Peyer's patch (tissue), 4 donors: ENCODE data around the gene SEPHS2.

ENCODE experiments used
- POLR2A ChIP-seq, 2 donors: fragments of 450-650 bp; IDR thresholded peaks; one replicate each; pipeline ENCODE4 v1.5.1; 2017; ENCODE audit warnings: antibody characterized with exemption in 2 of 2, mild to moderate bottlenecking in 2 of 2, moderate library complexity in 2 of 2
- TF ChIP-seq, protein P1 (sequence below), 6 experiments: fragments of 450-650 bp in 4 of 6; fragments of 200-600 bp in 2 of 6; sonication (generic) in 1 of 6; IDR thresholded peaks; one replicate each; pipeline ENCODE4 v1.5.1; 2017 to 2019; ENCODE audit warnings: antibody characterized with exemption in 6 of 6, mild to moderate bottlenecking in 3 of 6, moderate library complexity in 1 of 6

DNA sequence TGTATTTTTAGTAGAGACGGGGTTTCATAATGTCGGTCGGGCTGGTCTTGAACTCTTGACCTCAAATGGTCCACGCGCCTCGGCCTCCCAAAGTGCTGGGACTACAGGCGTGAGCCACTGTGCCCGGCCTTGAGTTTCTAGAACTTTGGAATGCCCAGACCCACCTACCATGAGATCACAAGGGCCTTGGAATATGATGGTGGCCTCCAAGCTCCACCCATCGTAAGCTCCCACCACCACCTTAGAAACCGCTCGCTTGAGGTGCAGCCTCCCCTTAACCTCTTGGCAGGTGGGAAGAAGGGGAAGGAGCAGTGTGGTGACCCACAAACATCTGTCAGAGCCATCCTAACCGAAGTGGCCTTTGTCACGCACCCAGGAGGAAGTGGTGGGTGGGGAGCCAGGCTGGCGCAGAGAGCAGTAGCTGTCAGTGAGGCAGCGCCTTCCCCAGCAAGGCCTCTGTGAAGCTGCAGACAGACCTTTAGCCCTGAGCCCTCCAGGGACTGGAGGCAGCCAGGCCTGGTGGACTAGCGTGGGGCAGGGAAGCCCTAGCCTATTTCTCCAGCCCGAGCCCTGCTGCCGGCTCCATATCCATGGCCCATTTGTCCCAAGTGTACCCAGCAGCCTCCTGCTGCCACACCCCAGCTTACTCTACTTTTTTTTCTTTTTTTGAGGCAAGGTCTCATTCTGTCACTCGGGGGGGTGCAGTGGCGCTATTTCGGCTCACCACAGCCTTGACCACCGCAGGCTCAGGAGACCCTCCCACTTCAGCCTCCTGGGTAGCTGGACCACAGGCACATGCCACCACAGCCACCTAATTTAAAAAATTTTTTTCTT, 13.1 kb upstream of the SEPHS2 start:
- TF ChIP-seq POLR2A (IDR thresholded peaks at IDR 0.05) = no peak
- TF ChIP-seq, protein P1, sequence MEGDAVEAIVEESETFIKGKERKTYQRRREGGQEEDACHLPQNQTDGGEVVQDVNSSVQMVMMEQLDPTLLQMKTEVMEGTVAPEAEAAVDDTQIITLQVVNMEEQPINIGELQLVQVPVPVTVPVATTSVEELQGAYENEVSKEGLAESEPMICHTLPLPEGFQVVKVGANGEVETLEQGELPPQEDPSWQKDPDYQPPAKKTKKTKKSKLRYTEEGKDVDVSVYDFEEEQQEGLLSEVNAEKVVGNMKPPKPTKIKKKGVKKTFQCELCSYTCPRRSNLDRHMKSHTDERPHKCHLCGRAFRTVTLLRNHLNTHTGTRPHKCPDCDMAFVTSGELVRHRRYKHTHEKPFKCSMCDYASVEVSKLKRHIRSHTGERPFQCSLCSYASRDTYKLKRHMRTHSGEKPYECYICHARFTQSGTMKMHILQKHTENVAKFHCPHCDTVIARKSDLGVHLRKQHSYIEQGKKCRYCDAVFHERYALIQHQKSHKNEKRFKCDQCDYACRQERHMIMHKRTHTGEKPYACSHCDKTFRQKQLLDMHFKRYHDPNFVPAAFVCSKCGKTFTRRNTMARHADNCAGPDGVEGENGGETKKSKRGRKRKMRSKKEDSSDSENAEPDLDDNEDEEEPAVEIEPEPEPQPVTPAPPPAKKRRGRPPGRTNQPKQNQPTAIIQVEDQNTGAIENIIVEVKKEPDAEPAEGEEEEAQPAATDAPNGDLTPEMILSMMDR (IDR thresholded peaks at IDR 0.05) = no peak
